DND-41 (cell line): ENCODE data around the gene FNDC10.

Experiments
- ATAC-seq: fragments of 200-7000 bp; cut with Tn5 transposase; 3 replicates; pipeline ENCODE4 v1.9.1; 2021; ENCODE audit warnings: low read depth; ENCODE audit not compliant: insufficient read depth
- DNase-seq: peaks from one replicate; pipeline ENCODE4 v3.0.0-alpha.2; 2020
- H2AFZ ChIP-seq: 2 replicates; pipeline ENCODE4 v1.6.0; 2012; ENCODE audit warnings: low read depth, low read length
- H3K27ac ChIP-seq: 2 replicates; pipeline ENCODE4 v1.5.1; 2012; ENCODE audit warnings: low read length, inconsistent platforms
- H3K27me3 ChIP-seq: fragments of 200-600 bp; sonication (generic); 2 replicates; pipeline ENCODE4 v1.6.0; 2012; ENCODE audit warnings: low read length, mild to moderate bottlenecking, inconsistent platforms; ENCODE audit not compliant: insufficient read depth, poor library complexity
- H3K36me3 ChIP-seq: 2 replicates; pipeline ENCODE4 v1.5.1; 2012; ENCODE audit warnings: low read length, inconsistent platforms; ENCODE audit not compliant: insufficient read depth
- H3K4me1 ChIP-seq: 2 replicates; pipeline ENCODE4 v1.5.1; 2012; ENCODE audit warnings: mild to moderate bottlenecking, low read length; ENCODE audit not compliant: insufficient read depth
- H3K4me2 ChIP-seq: 2 replicates; pipeline ENCODE4 v1.6.0; 2012; ENCODE audit warnings: mild to moderate bottlenecking, moderate library complexity, low read length, inconsistent platforms; ENCODE audit not compliant: insufficient read depth
- H3K4me3 ChIP-seq, 2 experiments: fragments of 200-600 bp in 1 of 2; shearing (Covaris generic) in 1 of 2; 2 replicates each; pipeline ENCODE4 v1.5.1; 2012 to 2016; ENCODE audit warnings: inconsistent platforms in 2 of 2, low read length in 2 of 2, mild to moderate bottlenecking in 2 of 2, low read depth in 1 of 2, moderate library complexity in 1 of 2
- H3K79me2 ChIP-seq: 2 replicates; pipeline ENCODE4 v1.6.0; 2012; ENCODE audit warnings: low read length, inconsistent platforms; ENCODE audit not compliant: insufficient read depth
- H3K9ac ChIP-seq: 2 replicates; pipeline ENCODE4 v1.6.0; 2012; ENCODE audit warnings: low read depth, mild to moderate bottlenecking, inconsistent platforms, low read length, moderate library complexity
- H3K9me3 ChIP-seq: 2 replicates; pipeline ENCODE4 v1.5.1; 2012; ENCODE audit warnings: low read length, moderate library complexity, mild to moderate bottlenecking, inconsistent platforms; ENCODE audit not compliant: insufficient read depth, severe bottlenecking
- H4K20me1 ChIP-seq: 2 replicates; pipeline ENCODE4 v1.6.0; 2012; ENCODE audit warnings: low read length; ENCODE audit not compliant: insufficient read depth
- CTCF ChIP-seq: IDR thresholded peaks from 2 replicates; pipeline ENCODE4 v1.5.1; 2012; ENCODE audit warnings: borderline replicate concordance, low read length, moderate library complexity, mild to moderate bottlenecking; ENCODE audit not compliant: poor library complexity, severe bottlenecking; ENCODE audit errors: extremely low read depth
- EZH2 ChIP-seq: IDR thresholded peaks from 3 replicates; pipeline ENCODE4 v1.6.1; 2012; ENCODE audit warnings: borderline replicate concordance, low read depth, mild to moderate bottlenecking, moderate library complexity, low read length, inconsistent platforms; ENCODE audit not compliant: severe bottlenecking

The FNDC10 gene

DNA sequence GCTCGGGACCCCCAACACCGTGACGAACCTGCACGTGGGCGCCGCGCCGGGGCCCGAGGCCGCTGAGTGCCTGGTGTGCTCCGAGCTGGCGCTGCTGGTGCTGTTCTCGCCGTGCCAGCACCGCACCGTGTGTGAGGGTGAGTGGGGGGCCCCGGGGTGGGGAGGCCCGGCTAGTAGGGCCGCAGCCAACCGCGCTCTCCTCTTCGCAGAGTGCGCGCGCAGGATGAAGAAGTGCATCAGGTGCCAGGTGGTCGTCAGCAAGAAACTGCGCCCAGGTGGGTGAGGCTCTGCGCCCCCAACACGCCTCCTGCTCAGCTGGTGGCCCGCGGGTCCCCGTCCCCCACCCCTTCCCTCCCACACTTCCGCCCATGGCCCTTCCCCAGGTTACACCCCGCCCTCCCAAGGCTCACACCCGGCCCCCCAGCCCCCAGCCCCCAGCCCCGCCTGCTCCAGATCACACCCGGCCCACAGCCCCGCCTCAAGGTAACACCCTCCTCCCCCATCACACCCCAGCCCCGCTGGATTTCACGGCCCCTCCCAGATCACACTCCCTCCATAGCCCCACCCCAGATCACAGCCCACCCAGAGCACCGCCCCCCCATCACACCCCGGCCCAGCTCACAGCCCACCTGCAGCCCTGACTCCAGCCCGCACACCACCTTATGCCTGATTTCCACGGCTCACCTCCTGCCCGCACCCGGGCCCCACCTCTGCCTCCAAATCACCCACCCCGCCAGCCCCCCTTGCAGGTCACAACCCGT is 29.7 kb upstream of the FNDC10 start:
- peak overlapping the region; percentile 79 for H3K4me2 ChIP-seq
- ATAC-seq (peak; percentile 39), DNase-seq (peak; percentile 70)

GRCh38 chr1:1628754-1629429 is 29.0 kb upstream of the FNDC10 start:
- Histone ChIP-seq H3K9ac (no peak overlapping the region), H3K4me1 (peaks cover 15% of the 10 kb centered on the region), H3K27me3 (no peaks in the 10 kb centered on the region), H3K4me2 (no peak overlapping the region), H3K79me2 (no peaks in the 10 kb centered on the region), H2AFZ (no peak overlapping the region), H3K27ac (no peak overlapping the region), H3K4me3 (no peak overlapping the region), H3K9me3 (no peaks in the 10 kb centered on the region), H4K20me1 (no peaks in the 10 kb centered on the region; the same call in 1 of the 2 replicates), H3K36me3 (no peaks in the 10 kb centered on the region)
- no peak for ATAC-seq
- DNase-seq: no peak
- TF ChIP-seq CTCF (no peak), EZH2 (no peak)

More for the DNA sequence above, 29.7 kb upstream of the FNDC10 start:
- H3K9ac ChIP-seq: no peak overlapping the region
- H3K79me2 ChIP-seq: no peaks in the 10 kb centered on the region
- TF ChIP-seq EZH2: no peak
- H3K4me1 ChIP-seq: peaks cover 15% of the 10 kb centered on the region
- peak overlapping the region; percentile 49; the same call in 1 of the 2 replicates for H3K27ac ChIP-seq
- peak overlapping the region in 1 of 2 experiments; percentile 41; a peak in 2 of 4 replicates for H3K4me3 ChIP-seq
- H2AFZ ChIP-seq: no peak overlapping the region; the same call in 1 of the 2 replicates
- no peaks in the 10 kb centered on the region for H3K27me3 ChIP-seq
- no peaks in the 10 kb centered on the region; the same call in 1 of the 2 replicates for H4K20me1 ChIP-seq
- H3K36me3 ChIP-seq: no peaks in the 10 kb centered on the region
- H3K9me3 ChIP-seq: no peaks in the 10 kb centered on the region

DNA sequence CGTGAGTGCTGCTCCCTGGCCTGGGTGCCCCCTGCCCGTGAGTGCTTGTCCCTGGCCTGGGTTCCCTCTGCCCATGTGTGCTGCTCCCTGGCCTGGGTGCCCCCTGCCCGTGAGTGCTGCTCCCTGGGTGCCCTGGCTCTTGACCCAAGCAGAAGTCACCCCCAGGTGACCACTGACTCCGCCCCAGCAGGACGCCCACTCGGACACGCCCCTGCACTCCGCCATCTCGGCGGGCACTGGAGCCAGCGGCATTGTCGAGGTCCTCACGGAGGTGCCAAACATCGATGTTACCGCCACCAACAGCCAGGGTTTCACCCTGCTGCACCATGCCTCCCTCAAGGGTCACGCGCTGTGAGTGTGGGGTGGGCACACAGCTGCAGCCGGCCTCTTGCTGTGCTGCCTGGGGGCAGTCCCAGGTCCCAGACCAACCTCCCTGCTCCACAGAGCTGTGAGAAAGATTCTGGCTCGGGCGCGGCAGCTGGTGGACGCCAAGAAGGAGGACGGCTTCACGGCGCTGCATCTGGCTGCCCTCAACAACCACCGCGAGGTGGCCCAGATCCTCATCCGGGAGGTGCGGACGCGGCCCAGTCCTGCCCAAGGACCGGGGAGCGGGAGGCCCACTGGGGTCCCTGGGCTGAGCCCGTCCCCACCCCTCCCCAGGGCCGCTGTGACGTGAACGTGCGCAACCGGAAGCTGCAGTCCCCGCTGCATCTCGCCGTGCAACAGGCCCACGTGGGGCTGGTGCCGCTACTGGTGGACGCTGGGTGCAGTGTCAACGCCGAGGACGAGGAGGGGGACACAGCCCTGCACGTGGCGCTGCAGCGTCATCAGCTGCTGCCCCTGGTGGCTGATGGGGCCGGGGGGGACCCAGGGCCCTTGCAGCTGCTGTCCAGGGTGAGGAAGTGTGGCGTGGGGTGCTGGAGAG is 28.2 kb upstream of the FNDC10 start:
- no peak overlapping the region for H3K4me2 ChIP-seq
- H2AFZ ChIP-seq: no peak overlapping the region
- no peak overlapping the region for H3K9ac ChIP-seq
- H3K4me1 ChIP-seq: peaks cover 15% of the 10 kb centered on the region
- TF ChIP-seq CTCF (no peak), EZH2 (no peak)
- no peaks in the 10 kb centered on the region; the same call in 1 of the 2 replicates for H4K20me1 ChIP-seq
- no peak overlapping the region for H3K4me3 ChIP-seq
- H3K79me2 ChIP-seq: no peaks in the 10 kb centered on the region
- no peaks in the 10 kb centered on the region for H3K9me3 ChIP-seq
- DNase-seq (no peak), ATAC-seq (no peak)
- H3K27ac ChIP-seq: no peak overlapping the region
- no peaks in the 10 kb centered on the region for H3K27me3 ChIP-seq
- no peaks in the 10 kb centered on the region for H3K36me3 ChIP-seq
